B cell (primary cell): Measurements from ENCODE around the gene SLC6A20. TPM values are rescaled to one million over a fixed set of nuclear protein-coding genes. Genes with fewer than 3 reads are reported as not detected.

Source experiments
- ATAC-seq: fragments of 200-7000 bp; cut with Tn5 transposase; one replicate; pipeline ENCODE4 v1.10.0; 2021; ENCODE audit warnings: low read depth, mild to moderate bottlenecking, moderate number of reproducible peaks, moderate library complexity
- CTCF ChIA-PET: fragments of 350-600 bp; sonication (Branson Sonifier 250); formaldehyde crosslinking; loops from one replicate; lab custom pipeline; 2021; ENCODE audit warnings: antibody characterized with exemption, inconsistent platforms; lab: Charles Lee
- POLR2A ChIA-PET: fragments of 350-600 bp; sonication (Branson Sonifier 250); formaldehyde crosslinking; loops from one replicate; lab custom pipeline; 2021; ENCODE audit warnings: antibody characterized with exemption; lab: Charles Lee
- DNase-seq: peaks from one replicate; pipeline ENCODE4 v3.0.0; 2013
- H2AFZ ChIP-seq: 2 replicates; pipeline ENCODE4 v1.6.1; 2012; ENCODE audit warnings: mild to moderate bottlenecking, low read depth, low read length; ENCODE audit not compliant: insufficient read depth, poor library complexity, severe bottlenecking
- H3K27ac ChIP-seq, 2 donors: 1 replicate in 1 of 2; 2 replicates in 1 of 2; pipeline ENCODE4 v1.5.1; 2012 to 2013; ENCODE audit warnings: low read length in 2 of 2, mild to moderate bottlenecking in 2 of 2, moderate library complexity in 1 of 2
- H3K27me3 ChIP-seq, 4 experiments: fragments of 200-600 bp in 1 of 4; sonication (generic) in 1 of 4; replicated peaks in 1 of 4; 1 replicate in 2 of 4; 2 replicates in 2 of 4; pipeline versions ENCODE4 v1.6.1 to v1.7.0; 2013 to 2016; ENCODE audit warnings: low read length in 3 of 4, mild to moderate bottlenecking in 2 of 4, mixed read lengths in 1 of 4, moderate library complexity in 1 of 4; ENCODE audit not compliant: insufficient read depth in 4 of 4, control insufficient read depth in 3 of 4; ENCODE audit errors: control extremely low read depth in 1 of 4
- H3K36me3 ChIP-seq, 2 experiments: replicated peaks in 1 of 2; 1 replicate in 1 of 2; 2 replicates in 1 of 2; pipeline versions ENCODE4 v1.6.1 to v1.7.1; 2013; ENCODE audit warnings: low read length in 1 of 2; ENCODE audit not compliant: insufficient read depth in 2 of 2, control insufficient read depth in 1 of 2; ENCODE audit errors: control extremely low read depth in 1 of 2, extremely low read depth in 1 of 2
- H3K4me1 ChIP-seq, 2 donors: fragments of 200-600 bp in 1 of 2; sonication (generic) in 1 of 2; 1 replicate in 1 of 2; 2 replicates in 1 of 2; pipeline versions ENCODE4 v1.5.1 to v1.6.1; 2013 to 2017; ENCODE audit warnings: low read length in 2 of 2; ENCODE audit not compliant: control insufficient read depth in 2 of 2, insufficient read depth in 2 of 2
- H3K4me2 ChIP-seq: replicated peaks from 2 replicates; pipeline ENCODE3; 2012; ENCODE audit warnings: mild to moderate bottlenecking, low read depth, low read length; ENCODE audit not compliant: poor library complexity, severe bottlenecking
- H3K4me3 ChIP-seq, 5 experiments: fragments of 200-600 bp in 1 of 5; sonication (generic) in 1 of 5; 1 replicate in 3 of 5; 2 replicates in 2 of 5; pipeline versions ENCODE4 v1.5.1 to v1.7.0; 2011 to 2016; ENCODE audit warnings: low read length in 4 of 5, mild to moderate bottlenecking in 4 of 5, low read depth in 2 of 5, control low read depth in 1 of 5, moderate library complexity in 1 of 5; ENCODE audit not compliant: insufficient read depth in 1 of 5; ENCODE audit errors: control extremely low read depth in 1 of 5, extremely low read depth in 1 of 5
- H3K79me2 ChIP-seq: fragments of 200-600 bp; sonication (generic); one replicate; pipeline ENCODE4 v1.6.0; 2016; ENCODE audit warnings: low read length; ENCODE audit not compliant: control insufficient read depth, insufficient read depth
- H3K9ac ChIP-seq: fragments of 200-600 bp; sonication (generic); 2 replicates; pipeline ENCODE4 v1.6.1; 2017; ENCODE audit warnings: mild to moderate bottlenecking, low read length, moderate library complexity
- H3K9me3 ChIP-seq, 3 donors: one replicate each; pipeline versions ENCODE4 v1.6.1 to v1.7.1; 2013; ENCODE audit warnings: low read length in 2 of 3; ENCODE audit not compliant: control insufficient read depth in 2 of 3, insufficient read depth in 1 of 3; ENCODE audit errors: control extremely low read depth in 1 of 3
- H4K20me1 ChIP-seq: 2 replicates; pipeline ENCODE4 v1.6.0; 2012; ENCODE audit warnings: mild to moderate bottlenecking, low read length; ENCODE audit not compliant: insufficient read depth, control insufficient read depth, poor library complexity, severe bottlenecking
- H3K27ac Mint-ChIP-seq: one replicate; pipeline ENCODE4 v1.8.0; 2021; ENCODE audit warnings: mixed read lengths
- H3K27me3 Mint-ChIP-seq: one replicate; pipeline ENCODE4 v1.8.0; 2021; ENCODE audit warnings: mixed read lengths
- H3K4me1 Mint-ChIP-seq: one replicate; pipeline ENCODE4 v1.8.0; 2021; ENCODE audit warnings: mixed read lengths
- H3K4me3 Mint-ChIP-seq: one replicate; pipeline ENCODE4 v1.8.0; 2021; ENCODE audit warnings: mixed read lengths
- H3K9me3 Mint-ChIP-seq: one replicate; pipeline ENCODE4 v1.8.0; 2022; ENCODE audit warnings: mixed read lengths; ENCODE audit not compliant: insufficient read depth
- CTCF ChIP-seq: fragments of 200-600 bp; IDR thresholded peaks from one replicate; pipeline ENCODE4 v1.8.0; 2022; ENCODE audit warnings: antibody characterized with exemption, mild to moderate bottlenecking
- EZH2 ChIP-seq: IDR thresholded peaks from 2 replicates; pipeline ENCODE4 v1.6.1; 2012; ENCODE audit warnings: borderline replicate concordance, low read depth, mild to moderate bottlenecking, moderate library complexity, low read length; ENCODE audit not compliant: insufficient read depth, poor library complexity, severe bottlenecking
- whole genome bisulfite sequencing: methylation state at CpG from one replicate; pipeline ENCODE4 v1.1.5; 2013; ENCODE audit warnings: missing lambda C conversion rate; ENCODE audit not compliant: insufficient coverage; 5-methylcytosine and 5-hydroxymethylcytosine counted together
- intact Hi-C: fragments of 100-400 bp; cut with micrococcal nuclease; formaldehyde crosslinking; loops from one replicate; pipeline ENCODE4 v1.10.0; 2022
- polyA plus RNA-seq: library from polyadenylated mRNA; depleted of rRNA; stranded (reverse); fragments of >200 nt; gene quantifications from 2 replicates; pipeline ENCODE4 v1.2.3, GENCODE V29; 2012
- total RNA-seq, 2 donors: library from RNA; stranded (reverse); fragments of 120-200 nt in 1 of 2; gene quantifications; 1 replicate in 1 of 2; 2 replicates in 1 of 2; pipeline versions ENCODE4 v1.2.3 to v1.2.4, GENCODE V29; 2013 to 2022

SLC6A20 gene
- total and polyA plus RNA-seq, 2 donors (not counting 1 experiment from before 2014, with no cell fraction given), result 0.32 TPM; not detected in 1

GRCh38 chr3:45765958-45766357 lies 30.4 kb downstream of the SLC6A20 start:
- no peak overlapping the region for H3K27ac ChIP-seq
- no peaks in the 10 kb centered on the region for H3K9me3 Mint-ChIP-seq
- peaks cover 0 to 5% (median 0%) of the 10 kb centered on the region in 4 experiments for H3K27me3 ChIP-seq
- CTCF ChIA-PET, result interaction anchor here (1.8 kb wide), 1 partner anchor 165 kb away, joined by 7 read pairs; no protein-coding TSS in a partner anchor
- peaks cover 23% of the 10 kb centered on the region for H3K27me3 Mint-ChIP-seq
- DNase-seq (no peak), ATAC-seq (no peak)
- intact Hi-C loops, result no loop called here
- POLR2A ChIA-PET, result no interaction called here
- H3K4me1 ChIP-seq, result peaks cover 0 to 5% of the 10 kb centered on the region in 2 donors
- H3K79me2 ChIP-seq, result no peaks in the 10 kb centered on the region
- H4K20me1 ChIP-seq, result no peaks in the 10 kb centered on the region
- H2AFZ ChIP-seq, result no peak overlapping the region
- H3K9ac ChIP-seq, result no peak overlapping the region
- 95% methylated on average over 7 of the region's 8 CpGs for WGBS
- H3K36me3 ChIP-seq, result no peaks in the 10 kb centered on the region
- no peak overlapping the region for H3K4me2 ChIP-seq
- no peak overlapping the region for H3K4me3 Mint-ChIP-seq
- H3K4me1 Mint-ChIP-seq, result peaks cover 2% of the 10 kb centered on the region
- no peak for TF ChIP-seq CTCF
- H3K27ac Mint-ChIP-seq, result no peak overlapping the region
- H3K4me3 ChIP-seq, result no peak overlapping the region
- peaks cover 0 to 6% (median 2%) of the 10 kb centered on the region in 3 donors for H3K9me3 ChIP-seq

- CTCF ChIA-PET, result interaction anchor here (1.8 kb wide), 1 partner anchor 165 kb away, joined by 7 read pairs; no protein-coding TSS in a partner anchor
- no peaks in the 10 kb centered on the region for H3K9me3 Mint-ChIP-seq
- 94% methylated on average over 8 of the region's 9 CpGs for WGBS
Observed at GRCh38 chr3:45765266-45765851, 31.0 kb downstream of the SLC6A20 start.

More at GRCh38 chr3:45765266-45765851, 31.0 kb downstream of the SLC6A20 start:
- POLR2A ChIA-PET, result no interaction called here
- no peaks in the 10 kb centered on the region for H3K36me3 ChIP-seq
- H3K4me1 ChIP-seq, result peaks cover 0 to 5% of the 10 kb centered on the region in 2 donors
- peak overlapping the region; percentile 6 for H3K27ac Mint-ChIP-seq
- peaks cover 0 to 6% (median 2%) of the 10 kb centered on the region in 3 donors for H3K9me3 ChIP-seq
- ATAC-seq, result no peak
- no peak overlapping the region for H3K27ac ChIP-seq
- H3K9ac ChIP-seq, result no peak overlapping the region
- peaks cover 21% of the 10 kb centered on the region for H3K27me3 Mint-ChIP-seq
- no peak overlapping the region for H3K4me3 ChIP-seq
- H3K4me2 ChIP-seq, result no peak overlapping the region
- H3K27me3 ChIP-seq, result peaks cover 0 to 2% (median 0%) of the 10 kb centered on the region in 4 experiments
- H3K4me3 Mint-ChIP-seq, result no peak overlapping the region
- no peaks in the 10 kb centered on the region for H4K20me1 ChIP-seq
- TF ChIP-seq CTCF (no peak), EZH2 (no peak)
- H2AFZ ChIP-seq, result no peak overlapping the region
- DNase-seq, result no peak
- H3K79me2 ChIP-seq, result no peaks in the 10 kb centered on the region
- peaks cover 2% of the 10 kb centered on the region for H3K4me1 Mint-ChIP-seq
- intact Hi-C loops, result no loop called here
